Activated CD4-positive, alpha-beta T cell treated with anti-CD3 and anti-CD28 coated beads, Interleukin-2, amount 50 U/mL, for 16 hours (primary cell): ENCODE results near the gene FRS3.
"Not testable (repeated sequence)": the region's sequence is repeated elsewhere in the genome, so short reads cannot be mapped to it uniquely, and the experiment has no call there.

Source experiments
- DNase-seq: peaks from one replicate; pipeline ENCODE4 v3.0.0-alpha.2; 2020

Gene FRS3

GRCh38 chr6:41779788-41780550 lies at the start of gene FRS3:
TSS of gene FRS3 (minus strand) at chr6:41779900. CDS start at chr6:41776987, 2,913 bp downstream.
- DNase-seq: peak; percentile 99

GRCh38 chr6:41826343-41827022 lies 46.8 kb upstream of the FRS3 start:
- no peak for DNase-seq

- DNase-seq: no peak
These were observed 45.2 kb upstream of the FRS3 start for GRCh38 chr6:41824571-41825569.

- no peak for DNase-seq
These were observed 43.5 kb upstream of the FRS3 start for GRCh38 chr6:41823178-41823577.

GRCh38 chr6:41822021-41822420 lies 42.3 kb upstream of the FRS3 start:
- DNase-seq: no peak

- no peak for DNase-seq
These were observed 41.6 kb upstream of the FRS3 start for GRCh38 chr6:41821266-41821665.

GRCh38 chr6:41818271-41819054 lies 38.8 kb upstream of the FRS3 start:
- no peak for DNase-seq

GRCh38 chr6:41815587-41815986 lies 35.9 kb upstream of the FRS3 start:
- DNase-seq: no peak

GRCh38 chr6:41814629-41815028 lies 34.9 kb upstream of the FRS3 start:
- no peak for DNase-seq

- DNase-seq: no peak
These were observed 34.3 kb upstream of the FRS3 start for GRCh38 chr6:41813956-41814355.

GRCh38 chr6:41813469-41813868 lies 33.8 kb upstream of the FRS3 start:
- no peak for DNase-seq

GRCh38 chr6:41811946-41812345 lies 32.2 kb upstream of the FRS3 start:
- not testable (repeated sequence) for DNase-seq

- no peak for DNase-seq
These were observed 31.4 kb upstream of the FRS3 start for GRCh38 chr6:41811095-41811494.

- DNase-seq: no peak
These were observed 26.4 kb upstream of the FRS3 start for GRCh38 chr6:41805830-41806774.

- no peak for DNase-seq
These were observed 21.7 kb upstream of the FRS3 start for GRCh38 chr6:41801380-41801779.

- no peak for DNase-seq
These were observed 19.8 kb upstream of the FRS3 start for GRCh38 chr6:41799559-41799911.

GRCh38 chr6:41798901-41799558 lies 19.3 kb upstream of the FRS3 start:
- DNase-seq: no peak

GRCh38 chr6:41796474-41796873 lies 16.8 kb upstream of the FRS3 start:
- peak; percentile 41 for DNase-seq

GRCh38 chr6:41791984-41792383 lies 12.3 kb upstream of the FRS3 start:
- DNase-seq: no peak

- DNase-seq: no peak
These were observed 11.6 kb upstream of the FRS3 start for GRCh38 chr6:41791305-41791704.

- no peak for DNase-seq
These were observed 10.3 kb upstream of the FRS3 start for GRCh38 chr6:41790045-41790444.
